DOHH2 (cell line): Measurements from ENCODE around the gene CWC25.

ENCODE experiments used
- EZH2phosphoT487 ChIP-seq: fragments of 200-600 bp; sonication (generic); IDR thresholded peaks from 2 replicates; pipeline ENCODE4 v1.6.1; 2017; ENCODE audit warnings: borderline replicate concordance, mild to moderate bottlenecking, antibody characterized with exemption, low read length, moderate library complexity, mixed read lengths
- TF ChIP-seq, protein P1 (sequence below): fragments of 200-600 bp; sonication (generic); IDR thresholded peaks from one replicate; pipeline ENCODE4 v1.5.1; 2014; ENCODE audit warnings: antibody characterized with exemption, mild to moderate bottlenecking, low read depth, low read length; ENCODE audit not compliant: poor library complexity, severe bottlenecking

DNA sequence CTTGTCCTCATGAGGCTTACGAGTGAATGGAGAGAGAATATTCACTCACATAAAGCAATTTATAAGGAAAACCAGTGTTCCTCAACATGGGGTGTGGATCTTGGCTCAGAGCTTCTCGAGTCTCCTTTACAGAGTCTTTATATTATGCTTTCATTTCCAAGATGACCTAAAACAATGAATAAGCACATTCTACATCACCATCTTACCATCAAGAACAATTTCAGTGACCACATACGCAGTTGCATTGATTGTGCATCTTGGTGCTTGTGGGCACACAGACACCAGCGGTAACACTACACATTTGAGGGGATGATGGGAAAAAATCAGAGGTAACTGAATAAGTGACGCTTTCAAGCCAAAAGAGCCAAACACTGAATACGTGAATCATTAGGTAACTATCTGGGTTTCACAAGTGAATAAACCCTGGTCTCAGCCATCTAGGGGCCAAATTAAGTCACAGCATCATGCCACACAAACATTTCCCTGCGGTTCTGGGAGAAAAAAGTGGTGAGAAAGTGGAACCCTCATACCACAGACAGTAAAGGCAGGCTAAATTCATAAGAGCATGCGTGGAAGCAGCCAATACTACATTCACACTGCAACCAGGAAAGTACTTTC is 9.4 kb downstream of the CWC25 start:
- TF ChIP-seq, protein P1, sequence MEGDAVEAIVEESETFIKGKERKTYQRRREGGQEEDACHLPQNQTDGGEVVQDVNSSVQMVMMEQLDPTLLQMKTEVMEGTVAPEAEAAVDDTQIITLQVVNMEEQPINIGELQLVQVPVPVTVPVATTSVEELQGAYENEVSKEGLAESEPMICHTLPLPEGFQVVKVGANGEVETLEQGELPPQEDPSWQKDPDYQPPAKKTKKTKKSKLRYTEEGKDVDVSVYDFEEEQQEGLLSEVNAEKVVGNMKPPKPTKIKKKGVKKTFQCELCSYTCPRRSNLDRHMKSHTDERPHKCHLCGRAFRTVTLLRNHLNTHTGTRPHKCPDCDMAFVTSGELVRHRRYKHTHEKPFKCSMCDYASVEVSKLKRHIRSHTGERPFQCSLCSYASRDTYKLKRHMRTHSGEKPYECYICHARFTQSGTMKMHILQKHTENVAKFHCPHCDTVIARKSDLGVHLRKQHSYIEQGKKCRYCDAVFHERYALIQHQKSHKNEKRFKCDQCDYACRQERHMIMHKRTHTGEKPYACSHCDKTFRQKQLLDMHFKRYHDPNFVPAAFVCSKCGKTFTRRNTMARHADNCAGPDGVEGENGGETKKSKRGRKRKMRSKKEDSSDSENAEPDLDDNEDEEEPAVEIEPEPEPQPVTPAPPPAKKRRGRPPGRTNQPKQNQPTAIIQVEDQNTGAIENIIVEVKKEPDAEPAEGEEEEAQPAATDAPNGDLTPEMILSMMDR: peak; percentile 40
- no peak for TF ChIP-seq EZH2phosphoT487
